GM06990 (cell line): ENCODE measurements around the gene CRADD.

Experiments
- DNase-seq: peaks from one replicate; pipeline ENCODE4 v3.0.0-alpha.2; 2011; ENCODE audit not compliant: insufficient read length; ENCODE audit errors: extremely low read depth
- H3K27me3 ChIP-seq: replicated peaks from 2 replicates; pipeline ENCODE4 v1.6.0; 2011; ENCODE audit warnings: low read length; ENCODE audit not compliant: control insufficient read depth, insufficient read depth
- H3K36me3 ChIP-seq: 2 replicates; pipeline ENCODE4 v1.5.1; 2011; ENCODE audit warnings: low read length; ENCODE audit not compliant: control insufficient read depth, insufficient read depth
- H3K4me3 ChIP-seq: replicated peaks from 2 replicates; pipeline ENCODE4 v1.5.1; 2011; ENCODE audit warnings: low read depth, mild to moderate bottlenecking, control low read depth, low read length
- TF ChIP-seq, protein P1 (sequence below): IDR thresholded peaks from 2 replicates; pipeline ENCODE4 v1.5.1; 2011; ENCODE audit warnings: low read length, control low read depth, mild to moderate bottlenecking, inconsistent platforms; ENCODE audit not compliant: insufficient read depth, poor library complexity, severe bottlenecking

Gene CRADD

DNA sequence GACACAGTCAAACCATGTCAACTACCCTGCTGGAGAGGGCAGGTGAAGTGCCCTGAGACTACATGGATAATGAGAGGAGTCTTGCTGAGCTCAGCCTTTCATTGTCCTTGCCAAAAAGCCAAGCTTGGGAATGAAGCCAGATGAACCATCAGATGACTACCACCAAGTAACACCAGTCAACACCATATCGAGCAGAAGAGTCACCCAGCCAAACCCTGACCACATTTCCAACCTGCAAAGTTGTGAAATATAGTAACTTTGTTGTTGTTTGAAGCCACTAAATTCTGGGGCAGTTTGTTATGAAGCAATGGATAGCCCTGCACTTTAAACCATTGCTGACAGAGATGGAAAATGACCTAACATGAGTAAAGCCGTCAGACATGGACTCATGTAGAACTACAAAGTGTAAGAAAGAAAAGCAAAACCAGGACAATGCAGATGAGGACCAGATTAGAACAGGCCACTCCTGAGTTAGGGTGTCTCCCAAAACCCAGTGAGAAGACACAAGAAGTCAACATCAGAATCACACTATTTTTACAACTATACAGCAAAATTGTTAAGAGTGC, 12.5 kb upstream of the CRADD start:
- Histone ChIP-seq H3K27me3 (no peaks in the 10 kb centered on the region), H3K36me3 (no peaks in the 10 kb centered on the region), H3K4me3 (no peak overlapping the region)
- no peak for DNase-seq
- TF ChIP-seq, protein P1, sequence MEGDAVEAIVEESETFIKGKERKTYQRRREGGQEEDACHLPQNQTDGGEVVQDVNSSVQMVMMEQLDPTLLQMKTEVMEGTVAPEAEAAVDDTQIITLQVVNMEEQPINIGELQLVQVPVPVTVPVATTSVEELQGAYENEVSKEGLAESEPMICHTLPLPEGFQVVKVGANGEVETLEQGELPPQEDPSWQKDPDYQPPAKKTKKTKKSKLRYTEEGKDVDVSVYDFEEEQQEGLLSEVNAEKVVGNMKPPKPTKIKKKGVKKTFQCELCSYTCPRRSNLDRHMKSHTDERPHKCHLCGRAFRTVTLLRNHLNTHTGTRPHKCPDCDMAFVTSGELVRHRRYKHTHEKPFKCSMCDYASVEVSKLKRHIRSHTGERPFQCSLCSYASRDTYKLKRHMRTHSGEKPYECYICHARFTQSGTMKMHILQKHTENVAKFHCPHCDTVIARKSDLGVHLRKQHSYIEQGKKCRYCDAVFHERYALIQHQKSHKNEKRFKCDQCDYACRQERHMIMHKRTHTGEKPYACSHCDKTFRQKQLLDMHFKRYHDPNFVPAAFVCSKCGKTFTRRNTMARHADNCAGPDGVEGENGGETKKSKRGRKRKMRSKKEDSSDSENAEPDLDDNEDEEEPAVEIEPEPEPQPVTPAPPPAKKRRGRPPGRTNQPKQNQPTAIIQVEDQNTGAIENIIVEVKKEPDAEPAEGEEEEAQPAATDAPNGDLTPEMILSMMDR, result no peak

DNA sequence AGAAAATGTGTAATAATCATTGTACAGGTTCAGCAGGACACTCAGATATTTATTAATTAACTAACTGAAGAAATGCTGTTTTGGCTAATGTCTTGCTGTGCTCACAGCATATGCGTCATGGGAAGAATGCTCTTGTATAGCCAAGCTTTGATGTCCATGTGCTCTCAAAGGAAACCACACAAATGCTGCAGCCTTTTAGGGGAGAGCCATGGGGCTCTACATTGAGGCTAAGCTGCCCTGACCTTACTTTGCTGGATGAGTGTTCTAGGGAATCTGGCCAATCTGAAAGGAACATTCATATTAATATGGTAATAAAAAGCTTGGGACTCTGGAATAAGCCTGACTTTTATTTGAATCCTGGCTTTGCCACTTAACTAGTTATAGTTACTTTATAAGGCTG, 9.5 kb upstream of the CRADD start:
- TF ChIP-seq, protein P1, result no peak
- Histone ChIP-seq H3K36me3 (no peaks in the 10 kb centered on the region), H3K4me3 (no peak overlapping the region), H3K27me3 (no peaks in the 10 kb centered on the region)
- DNase-seq, result no peak

DNA sequence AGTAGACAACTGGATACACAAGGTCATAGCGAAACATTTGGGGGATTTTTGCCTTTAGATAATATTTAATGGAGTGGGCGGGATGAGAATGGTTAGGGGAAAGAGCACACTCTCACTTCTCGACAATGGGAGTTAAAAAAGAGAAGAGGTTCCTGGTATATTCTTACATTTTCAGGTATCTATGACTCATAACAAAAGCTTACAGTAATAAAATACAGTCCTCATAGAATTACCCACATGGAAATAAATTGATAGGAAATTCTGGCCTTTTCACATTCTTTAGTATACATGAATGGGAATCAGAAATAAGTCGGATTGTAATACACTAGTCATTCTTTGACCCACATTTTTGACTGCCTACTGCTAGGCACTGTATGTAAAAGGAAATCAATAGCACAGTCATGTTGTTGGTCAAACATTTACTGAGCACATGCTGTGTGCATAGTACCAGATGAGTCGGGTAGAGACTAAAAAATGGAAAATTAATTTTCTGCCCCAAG, 8.2 kb upstream of the CRADD start:
- Histone ChIP-seq H3K36me3 (no peaks in the 10 kb centered on the region), H3K27me3 (no peaks in the 10 kb centered on the region), H3K4me3 (no peak overlapping the region)
- TF ChIP-seq, protein P1, result no peak
- DNase-seq, result no peak

DNA sequence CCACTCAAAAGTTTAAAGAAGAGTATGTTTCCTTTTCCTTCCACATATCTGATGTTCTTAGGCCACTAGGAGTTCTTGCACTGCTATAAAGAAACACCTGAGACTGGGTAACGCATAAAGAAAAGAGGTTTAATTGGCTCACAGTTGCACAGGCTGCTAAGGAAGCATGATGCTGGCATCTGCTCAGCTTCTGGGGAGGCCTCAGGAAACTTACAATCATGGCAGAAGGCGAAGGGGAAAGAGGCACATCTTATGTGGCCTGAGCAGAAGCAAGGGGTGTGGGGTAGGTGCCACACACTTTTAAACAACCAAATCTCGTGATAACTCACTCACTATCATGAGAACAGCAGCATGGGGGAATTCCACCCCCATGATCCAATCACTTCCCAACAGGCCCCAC, 7.7 kb upstream of the CRADD start:
- Histone ChIP-seq H3K36me3 (no peaks in the 10 kb centered on the region), H3K4me3 (no peak overlapping the region), H3K27me3 (no peaks in the 10 kb centered on the region)
- no peak for DNase-seq
- TF ChIP-seq, protein P1, result no peak

DNA sequence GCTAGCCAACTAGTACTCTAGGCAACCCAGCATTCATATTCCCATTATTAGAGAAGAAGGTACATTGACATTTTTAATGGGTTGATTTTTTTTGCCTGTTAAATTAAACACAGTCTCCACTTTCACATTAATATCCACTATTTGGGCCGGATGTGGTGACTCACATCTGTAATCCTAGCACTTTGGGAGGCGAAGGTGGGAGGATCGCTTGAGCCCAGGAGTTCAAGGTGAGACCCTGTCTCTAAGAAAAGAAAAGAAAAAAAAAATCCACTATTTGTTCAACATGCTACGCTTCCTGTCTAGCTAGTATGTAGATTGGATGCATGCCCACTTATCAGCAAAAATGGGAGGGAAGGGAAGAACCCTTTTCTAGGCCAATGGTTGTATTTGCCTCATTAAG, 7.1 kb upstream of the CRADD start:
- TF ChIP-seq, protein P1, result no peak
- no peak for DNase-seq
- no peak overlapping the region for H3K4me3 ChIP-seq
- no peaks in the 10 kb centered on the region for H3K27me3 ChIP-seq
- no peaks in the 10 kb centered on the region for H3K36me3 ChIP-seq

DNA sequence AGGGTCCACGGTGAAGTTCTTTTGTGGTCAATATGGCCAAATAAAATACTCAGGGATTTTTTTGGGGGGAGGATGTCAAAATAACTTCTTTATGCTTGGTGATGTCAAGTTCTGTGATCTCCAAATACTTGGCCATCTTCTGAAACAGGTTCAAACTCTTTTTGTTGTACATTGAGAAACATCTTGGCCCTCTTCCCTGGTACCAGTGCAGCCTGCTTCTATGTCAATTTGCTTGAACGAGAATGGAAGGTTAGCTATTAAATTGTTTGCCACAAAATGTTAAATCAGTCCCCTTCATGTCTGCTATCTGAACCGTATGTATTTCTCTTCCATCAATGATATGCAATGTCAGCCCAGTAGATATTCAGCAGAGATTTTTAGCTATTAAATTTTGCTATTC, 6.1 kb upstream of the CRADD start:
- DNase-seq, result no peak
- TF ChIP-seq, protein P1, result no peak
- no peaks in the 10 kb centered on the region for H3K27me3 ChIP-seq
- no peaks in the 10 kb centered on the region for H3K36me3 ChIP-seq
- no peak overlapping the region for H3K4me3 ChIP-seq
